Limb (tissue), 2 donors: Measurements from ENCODE around the gene ZNFX1.

Experiments
- DNase-seq, 2 donors: peaks; one replicate each; pipeline ENCODE4 v3.0.0-alpha.2; 2016; ENCODE audit errors: extremely low spot score in 2 of 2

The ZNFX1 gene

DNA sequence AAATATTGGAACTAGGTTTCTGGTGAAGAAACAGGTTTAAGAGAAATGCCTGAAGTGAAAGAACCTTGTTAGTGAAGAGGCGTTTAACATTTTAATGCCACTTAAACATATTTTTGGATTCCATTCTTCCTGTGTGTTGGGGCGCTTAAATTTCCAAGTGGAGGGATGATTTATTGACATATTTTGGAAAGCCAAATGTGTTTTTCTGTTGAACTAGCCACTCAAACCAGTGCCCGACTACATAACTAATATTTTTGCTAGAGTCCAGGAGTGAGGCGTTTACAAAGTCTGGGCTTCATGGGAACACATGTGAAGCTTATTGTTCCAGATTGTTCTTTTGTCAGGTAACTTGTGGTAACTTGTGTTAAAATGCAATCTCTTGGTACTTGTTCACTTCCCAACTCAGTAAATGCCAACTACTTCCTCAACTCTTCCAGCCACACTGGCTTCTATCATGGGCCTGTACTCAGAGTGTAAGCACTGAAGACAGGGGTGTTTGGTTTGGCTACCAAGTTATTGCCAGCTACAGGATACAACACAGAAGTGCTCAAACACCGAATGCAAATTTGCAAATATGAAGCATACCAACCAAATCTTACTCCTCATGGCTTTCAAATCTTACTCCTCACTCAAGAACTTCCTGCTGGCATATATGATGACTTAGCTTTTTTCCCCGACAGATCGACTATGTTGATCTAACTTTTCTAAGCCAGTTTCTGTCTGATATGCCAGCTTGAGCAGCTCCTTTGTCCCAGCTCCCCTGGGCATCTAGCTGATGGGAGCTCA, 2.0 kb upstream of the ZNFX1 start:
- no peak for DNase-seq

DNA sequence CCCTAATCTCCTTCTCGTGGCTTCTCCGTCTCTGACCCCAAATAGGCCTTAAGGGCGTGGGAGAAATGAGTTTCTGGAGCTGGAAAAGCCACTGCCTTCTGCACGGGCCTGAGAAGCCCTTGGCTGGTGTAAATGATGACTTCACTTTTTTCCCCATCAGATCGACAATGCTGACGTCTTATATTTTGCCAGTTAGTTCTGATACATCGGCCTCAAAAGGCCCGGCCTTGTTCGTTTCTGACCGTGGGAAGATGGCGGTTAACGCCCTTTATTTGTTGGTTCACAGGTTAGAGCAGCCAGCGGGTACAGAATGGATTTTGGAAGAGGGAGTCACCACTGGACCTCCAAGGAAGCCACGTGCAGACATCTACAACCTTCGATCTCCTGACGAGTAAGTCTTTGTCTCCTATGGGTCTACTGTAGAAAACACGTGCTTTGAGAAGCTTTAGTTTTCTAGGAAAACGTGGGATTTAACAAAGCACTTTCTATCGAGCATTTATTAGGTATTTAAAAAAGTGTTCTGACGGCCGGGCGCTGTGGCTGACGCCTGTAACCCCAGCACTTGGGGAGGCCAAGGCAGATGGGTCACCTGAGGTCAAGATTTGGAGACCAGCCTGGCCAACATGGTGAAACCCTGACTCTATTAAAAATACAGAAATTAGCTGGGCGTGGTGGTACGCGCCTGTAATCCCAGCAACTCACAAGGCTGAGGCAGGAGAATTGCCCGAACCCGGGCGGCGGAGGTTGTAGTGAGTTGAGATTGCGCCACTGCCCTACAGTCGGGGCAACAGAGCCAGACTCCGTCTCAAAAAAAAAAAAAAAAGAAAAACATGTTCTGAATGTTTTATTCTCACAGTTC, 1.2 kb upstream of the ZNFX1 start:
- no peak for DNase-seq

- no peak for DNase-seq
Measured at GRCh38 chr20:49277786-49278035, 146 bp downstream of the ZNFX1 start.

- no peak for DNase-seq
Measured at GRCh38 chr20:49276961-49277785, 684 bp downstream of the ZNFX1 start.

DNA sequence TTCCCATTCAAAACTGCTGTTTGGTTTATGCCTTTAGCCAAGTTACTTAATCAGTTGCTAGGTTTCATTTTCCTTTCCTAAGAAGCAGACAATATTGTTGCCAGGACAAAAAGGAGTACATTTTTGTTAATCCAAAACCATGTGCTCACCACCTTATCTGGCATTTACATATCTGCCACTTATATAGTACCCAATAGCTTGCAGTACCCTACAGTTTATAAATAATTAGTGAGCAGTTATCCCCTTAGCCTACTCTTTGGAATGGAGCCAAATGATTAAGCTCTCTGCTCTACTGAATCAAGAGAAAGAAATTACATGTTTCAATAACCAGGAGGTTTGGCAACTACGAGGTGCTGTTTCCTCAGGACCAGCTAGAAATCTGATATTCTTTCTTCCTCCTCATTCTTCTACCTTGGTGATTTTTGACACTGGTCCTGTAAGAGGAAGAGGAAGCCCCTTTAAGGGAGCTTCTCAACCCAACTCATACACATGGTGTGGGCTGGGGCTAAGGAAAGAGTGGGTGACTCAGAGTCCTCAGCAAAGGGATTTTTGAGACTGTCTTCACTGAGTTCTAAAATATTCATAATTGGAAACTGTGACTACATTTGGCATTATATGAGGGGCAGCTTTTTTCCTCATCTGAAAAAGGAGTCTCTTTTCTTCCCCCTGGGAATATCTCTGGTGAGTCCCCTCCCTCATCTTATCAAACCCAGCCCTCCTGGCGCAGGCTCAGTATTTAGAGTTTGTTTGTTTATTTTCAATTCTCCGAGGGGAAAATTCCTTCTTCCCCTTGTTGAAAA, 1.5 kb downstream of the ZNFX1 start:
- DNase-seq = no peak

DNA sequence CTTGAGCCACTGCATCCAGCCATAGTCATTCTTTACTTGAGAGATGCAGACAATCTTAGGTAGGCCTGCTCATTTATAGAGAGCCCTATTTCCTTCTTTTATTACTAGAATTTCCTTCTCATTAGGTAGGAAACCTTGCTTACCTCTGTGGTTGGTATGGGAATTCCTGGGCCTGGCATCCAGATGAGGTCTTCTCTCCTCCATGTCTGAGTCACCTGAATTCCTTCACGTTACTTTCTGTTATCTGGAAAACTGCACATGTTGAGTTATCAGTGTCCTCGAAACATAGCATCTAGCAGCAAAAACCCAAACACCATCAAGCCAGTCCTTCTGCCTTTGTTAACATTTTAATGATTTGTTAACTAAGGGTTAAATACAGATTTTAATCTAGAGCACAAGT, 2.2 kb downstream of the ZNFX1 start:
- no peak for DNase-seq

DNA sequence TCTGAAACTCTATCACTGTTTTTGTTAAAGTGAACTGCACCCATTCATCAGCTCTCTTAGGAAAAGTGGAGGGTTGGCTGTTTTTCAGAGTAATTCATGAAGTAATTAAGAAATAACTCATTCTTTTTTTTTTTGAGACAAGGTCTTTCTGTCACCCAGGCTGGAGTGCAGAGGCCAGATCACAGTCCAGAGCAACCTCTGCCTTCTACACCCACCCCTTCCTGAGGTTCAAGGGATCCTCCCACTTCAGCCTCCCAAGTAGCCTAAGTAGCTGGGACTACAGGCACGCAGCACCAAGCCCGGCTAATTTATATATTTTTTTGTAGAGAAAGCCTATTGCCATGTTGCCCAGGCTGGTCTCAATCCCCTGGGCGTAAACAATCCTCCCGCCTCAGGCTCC, 2.6 kb downstream of the ZNFX1 start:
- no peak for DNase-seq

DNA sequence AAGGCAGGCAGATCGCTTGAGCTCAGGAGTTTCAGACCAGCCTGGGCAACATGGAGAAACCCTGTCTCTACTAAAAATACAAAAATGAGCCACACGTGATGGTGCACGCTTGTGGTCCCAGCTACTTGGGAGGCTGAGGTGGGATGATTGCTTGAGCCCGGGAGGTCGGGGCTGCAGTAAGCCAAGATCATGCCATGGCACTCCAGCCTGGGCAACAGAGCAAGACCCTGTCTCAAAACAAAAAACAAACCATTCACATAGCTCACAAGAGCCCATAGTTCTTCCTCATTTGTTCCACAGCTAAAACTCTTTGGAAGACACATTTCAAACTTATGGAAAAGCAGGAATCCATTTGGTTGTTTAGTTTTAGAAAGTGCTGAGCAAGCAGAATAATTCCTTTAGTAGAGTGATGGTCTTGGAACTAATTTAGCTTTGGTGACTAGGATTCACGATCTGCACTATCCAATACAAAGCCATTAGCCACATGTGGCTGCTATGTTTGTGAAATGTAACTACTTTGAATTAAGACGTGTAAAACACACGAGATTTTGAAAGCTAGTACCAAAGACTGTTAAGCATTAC, 4.1 kb downstream of the ZNFX1 start:
- DNase-seq = no peak

DNA sequence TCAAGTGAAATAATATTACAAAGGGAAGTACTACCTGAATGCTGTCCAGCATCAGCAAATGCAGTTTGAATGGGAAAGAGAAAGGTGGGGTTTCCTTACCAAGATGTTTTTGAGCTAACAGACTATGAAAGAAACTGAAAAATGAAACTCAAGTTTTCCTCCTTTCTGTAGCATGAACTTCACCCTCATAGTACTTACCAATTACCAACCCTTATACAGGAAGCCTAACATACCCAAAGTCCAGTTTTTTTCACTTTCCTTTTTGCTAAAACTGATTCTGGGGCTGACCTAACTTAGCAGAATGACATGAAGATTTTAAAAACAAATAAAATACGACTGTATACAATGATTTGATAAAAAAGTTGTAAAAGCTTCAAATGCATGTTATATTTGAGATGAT, 5.2 kb downstream of the ZNFX1 start:
- DNase-seq = no peak

DNA sequence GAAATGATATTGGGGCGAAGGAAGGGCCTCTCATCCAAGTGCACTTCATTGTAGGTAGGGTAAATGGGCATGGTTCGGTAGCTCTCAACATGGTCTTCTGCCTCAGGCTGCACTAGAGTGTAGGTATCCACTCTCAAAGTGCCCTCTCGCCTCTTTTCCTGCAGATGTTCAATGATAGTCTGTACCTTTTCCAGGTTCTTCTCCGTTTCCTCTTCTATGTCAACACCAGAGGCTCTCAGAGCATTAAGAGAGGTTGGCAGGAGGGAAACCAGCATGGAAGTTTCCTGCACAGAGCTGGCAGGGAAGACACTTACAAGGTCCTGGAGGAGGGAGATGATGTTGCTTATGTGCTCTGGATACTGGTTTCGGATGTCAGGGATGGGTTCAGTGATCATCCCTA, 7.1 kb downstream of the ZNFX1 start:
- no peak for DNase-seq

DNA sequence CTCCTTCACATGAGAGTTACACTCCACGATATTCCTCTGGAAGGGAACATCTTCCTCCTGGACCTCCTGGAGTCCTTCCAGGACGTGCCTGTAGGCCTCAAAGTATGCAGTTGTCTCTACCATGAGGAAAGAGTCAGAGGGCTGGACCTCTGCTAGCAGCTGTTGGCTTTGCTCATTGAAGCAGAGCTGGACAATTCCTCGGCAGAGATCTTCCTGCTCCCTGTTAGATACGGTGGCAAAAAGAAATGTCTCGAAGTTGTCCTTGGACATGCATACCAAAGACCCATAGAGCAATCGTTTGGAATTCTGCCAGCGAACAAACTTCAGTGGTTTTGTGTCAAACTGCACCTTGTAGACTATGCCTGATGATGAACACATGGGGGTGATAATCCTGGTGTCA, 7.7 kb downstream of the ZNFX1 start:
- no peak for DNase-seq

GRCh38 chr20:49268600-49269365, 9.1 kb downstream of the ZNFX1 start:
- no peak for DNase-seq

- no peak for DNase-seq
Measured at GRCh38 chr20:49267327-49267726, 10.5 kb downstream of the ZNFX1 start.

DNA sequence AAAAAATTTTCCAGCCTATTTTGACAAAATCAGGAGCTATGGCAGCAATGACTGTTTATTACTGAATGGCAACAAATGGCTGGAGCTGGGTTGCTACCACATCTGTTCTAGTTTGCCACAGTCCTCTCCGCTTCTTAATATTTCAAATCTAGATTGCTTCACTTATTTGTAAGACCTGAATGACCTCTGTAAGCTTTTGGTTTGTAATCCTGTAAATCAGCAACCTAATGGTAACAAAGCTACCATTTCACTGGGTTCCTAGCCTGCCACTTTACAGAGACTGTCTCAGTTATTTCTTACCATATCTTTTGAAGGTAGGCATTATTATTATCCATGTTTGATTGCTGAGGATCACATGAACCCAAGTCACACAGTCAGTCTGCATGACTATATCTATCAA, 15.4 kb downstream of the ZNFX1 start:
- no peak for DNase-seq

DNA sequence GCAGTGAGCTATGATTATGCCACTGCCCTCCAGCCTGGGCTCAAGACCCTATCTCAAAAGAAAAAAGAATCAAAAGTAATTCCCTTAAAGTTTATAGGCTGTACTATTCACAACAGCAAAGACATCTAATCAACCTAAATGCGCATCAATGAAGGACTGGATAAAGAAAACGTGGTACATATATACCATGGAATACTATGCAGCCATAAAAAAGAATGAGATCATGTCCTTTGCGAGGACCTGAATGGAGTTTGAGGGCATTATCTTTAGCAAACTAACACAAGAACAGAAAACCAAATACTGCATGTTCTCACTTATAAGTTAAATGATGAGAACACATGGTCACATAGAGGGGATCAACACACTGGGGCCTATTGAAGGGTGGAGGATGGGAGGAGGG, 16.7 kb downstream of the ZNFX1 start:
- no peak for DNase-seq

DNA sequence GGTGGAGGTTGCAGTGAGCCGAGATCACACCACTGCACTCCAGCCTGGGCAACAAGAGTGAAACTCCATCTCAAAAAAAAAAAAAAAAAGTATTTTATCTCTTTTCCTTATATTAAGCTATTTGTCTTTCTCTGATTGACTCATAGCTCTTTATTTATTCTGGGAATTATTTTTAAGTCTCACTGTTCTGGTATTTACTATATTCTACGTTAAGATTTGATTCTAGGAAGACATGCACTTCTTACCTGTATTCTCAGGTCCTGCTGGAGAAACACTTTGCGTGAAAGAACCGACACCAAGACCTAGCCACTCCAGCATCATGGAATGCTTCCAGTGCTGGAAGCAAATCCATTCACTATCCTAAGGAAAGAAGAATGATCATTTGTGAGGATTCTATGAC, 17.6 kb downstream of the ZNFX1 start:
- DNase-seq = no peak

GRCh38 chr20:49259799-49260198, 18.1 kb downstream of the ZNFX1 start:
- no peak for DNase-seq

GRCh38 chr20:49259284-49259683, 18.6 kb downstream of the ZNFX1 start:
- no peak for DNase-seq

- no peak for DNase-seq
Measured at GRCh38 chr20:49256261-49256660, 21.6 kb downstream of the ZNFX1 start.
